Activated CD8-positive, alpha-beta memory T cell treated with anti-CD3 and anti-CD28 coated beads, Interleukin-2, amount 50 U/mL, for 4 hours (primary cell): Measurements from ENCODE around the gene PHACTR4.
A peak's percentile ranks its signal among the peaks of the same experiment; 100 is the strongest.
"Not testable (repeated sequence)": the region's sequence is repeated elsewhere in the genome, so short reads cannot be mapped to it uniquely, and the experiment has no call there.

ENCODE experiments used
- DNase-seq: peaks from one replicate; pipeline ENCODE4 v3.0.0-alpha.2; 2020

The PHACTR4 gene

GRCh38 chr1:28437924-28438699 is 68.6 kb downstream of the PHACTR4 start:
- no peak for DNase-seq

DNA sequence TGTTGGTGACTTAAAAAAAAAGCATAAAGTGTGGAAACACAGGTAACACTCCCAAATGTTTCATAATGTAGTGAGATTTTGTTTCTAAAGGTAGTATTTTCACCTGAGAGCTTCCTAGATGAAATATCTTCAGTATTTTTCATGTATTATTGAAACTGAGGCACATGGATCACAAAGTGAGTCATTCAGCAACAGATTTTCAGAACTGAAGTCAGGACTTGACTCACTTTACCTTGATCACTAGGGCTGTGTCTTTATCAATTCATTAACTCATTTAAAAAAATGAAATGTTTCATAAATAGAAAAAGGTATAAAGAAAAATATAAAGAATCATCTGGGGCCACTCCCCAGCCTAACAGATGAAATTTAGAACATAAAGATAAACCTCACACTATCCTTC is 69.8 kb downstream of the PHACTR4 start:
- no peak for DNase-seq

GRCh38 chr1:28441674-28442073 is 72.1 kb downstream of the PHACTR4 start:
- DNase-seq = no peak

DNA sequence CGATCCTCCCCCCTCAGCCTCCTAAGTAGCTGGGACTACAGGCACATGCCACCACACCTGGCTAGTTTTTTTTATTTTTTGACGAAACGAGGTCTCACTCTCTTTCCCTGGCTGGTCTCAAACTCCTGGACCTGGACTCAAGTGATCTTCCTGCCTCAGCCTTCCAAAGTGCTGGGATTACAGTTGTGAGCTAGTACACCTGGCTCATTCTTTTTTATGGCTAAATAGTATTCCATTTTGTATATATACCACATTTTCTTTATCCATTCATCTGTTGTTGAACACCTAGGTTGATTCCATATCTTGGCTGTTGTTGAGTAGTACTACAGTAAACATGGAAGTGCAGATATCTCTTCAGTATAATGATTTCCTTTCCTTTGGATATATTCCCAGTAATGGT is 74.0 kb downstream of the PHACTR4 start:
- no peak for DNase-seq

- no peak for DNase-seq
Observed at GRCh38 chr1:28447679-28448078, 78.1 kb downstream of the PHACTR4 start.

GRCh38 chr1:28448094-28448611 is 78.6 kb downstream of the PHACTR4 start:
- DNase-seq = not testable (repeated sequence)

DNA sequence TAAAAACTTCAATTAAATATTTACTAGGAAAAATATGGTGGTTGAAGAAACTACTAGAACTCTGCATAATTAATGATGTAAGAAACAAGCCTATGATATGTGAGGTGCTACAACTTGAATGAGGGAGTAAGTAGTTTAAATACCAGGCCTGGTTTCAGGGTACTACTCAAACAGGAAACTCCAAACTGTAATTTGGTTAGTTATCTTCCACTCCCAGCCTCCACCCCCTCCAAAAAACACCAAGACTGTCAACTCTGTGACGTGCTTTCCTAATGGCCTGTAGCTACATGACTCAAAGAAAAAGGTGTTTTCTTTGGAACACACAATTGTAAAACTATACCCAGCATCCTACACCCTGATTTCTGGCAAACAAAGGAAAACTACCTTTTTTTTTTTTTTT is 80.4 kb downstream of the PHACTR4 start:
- no peak for DNase-seq

GRCh38 chr1:28450561-28450960 is 81.0 kb downstream of the PHACTR4 start:
- no peak for DNase-seq

GRCh38 chr1:28451011-28451410 is 81.5 kb downstream of the PHACTR4 start:
- no peak for DNase-seq

DNA sequence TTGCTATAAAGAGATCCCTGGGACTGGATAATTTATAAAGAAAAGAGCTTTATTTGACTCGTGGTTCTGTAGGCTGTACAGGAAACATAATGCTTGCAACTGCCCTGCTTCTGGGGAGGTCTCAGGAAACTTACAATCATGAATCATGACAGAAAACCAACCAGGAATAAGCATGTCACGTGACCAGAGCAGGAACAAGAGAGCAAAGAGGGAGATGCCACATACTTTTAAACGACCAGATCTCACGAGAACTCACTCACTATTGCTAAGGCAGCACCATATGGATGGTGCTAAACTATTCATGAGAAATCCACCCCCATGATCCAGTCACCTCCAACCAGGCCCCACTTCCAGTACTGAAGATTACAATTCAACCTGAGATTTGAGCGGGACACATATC is 86.5 kb downstream of the PHACTR4 start:
- no peak for DNase-seq

DNA sequence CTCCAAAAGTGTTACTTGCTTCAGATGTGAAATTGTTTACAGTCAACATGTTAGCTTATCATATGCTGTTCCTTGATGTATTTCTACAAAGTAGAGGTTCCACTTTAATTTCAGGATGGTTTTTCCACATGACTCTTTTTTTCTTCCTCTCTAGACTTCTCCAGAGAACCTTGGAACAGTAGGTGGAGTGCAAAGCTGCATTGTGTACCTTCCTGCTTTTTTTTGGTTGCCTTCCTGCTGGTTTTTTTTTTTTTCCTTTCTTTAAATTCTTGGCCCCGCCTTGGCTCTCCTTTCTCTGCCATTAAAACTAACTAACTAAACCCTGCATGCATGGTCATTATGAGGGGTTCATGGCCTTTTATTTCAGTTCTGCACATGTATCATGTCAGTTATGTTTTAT is 88.1 kb downstream of the PHACTR4 start:
- DNase-seq = no peak

DNA sequence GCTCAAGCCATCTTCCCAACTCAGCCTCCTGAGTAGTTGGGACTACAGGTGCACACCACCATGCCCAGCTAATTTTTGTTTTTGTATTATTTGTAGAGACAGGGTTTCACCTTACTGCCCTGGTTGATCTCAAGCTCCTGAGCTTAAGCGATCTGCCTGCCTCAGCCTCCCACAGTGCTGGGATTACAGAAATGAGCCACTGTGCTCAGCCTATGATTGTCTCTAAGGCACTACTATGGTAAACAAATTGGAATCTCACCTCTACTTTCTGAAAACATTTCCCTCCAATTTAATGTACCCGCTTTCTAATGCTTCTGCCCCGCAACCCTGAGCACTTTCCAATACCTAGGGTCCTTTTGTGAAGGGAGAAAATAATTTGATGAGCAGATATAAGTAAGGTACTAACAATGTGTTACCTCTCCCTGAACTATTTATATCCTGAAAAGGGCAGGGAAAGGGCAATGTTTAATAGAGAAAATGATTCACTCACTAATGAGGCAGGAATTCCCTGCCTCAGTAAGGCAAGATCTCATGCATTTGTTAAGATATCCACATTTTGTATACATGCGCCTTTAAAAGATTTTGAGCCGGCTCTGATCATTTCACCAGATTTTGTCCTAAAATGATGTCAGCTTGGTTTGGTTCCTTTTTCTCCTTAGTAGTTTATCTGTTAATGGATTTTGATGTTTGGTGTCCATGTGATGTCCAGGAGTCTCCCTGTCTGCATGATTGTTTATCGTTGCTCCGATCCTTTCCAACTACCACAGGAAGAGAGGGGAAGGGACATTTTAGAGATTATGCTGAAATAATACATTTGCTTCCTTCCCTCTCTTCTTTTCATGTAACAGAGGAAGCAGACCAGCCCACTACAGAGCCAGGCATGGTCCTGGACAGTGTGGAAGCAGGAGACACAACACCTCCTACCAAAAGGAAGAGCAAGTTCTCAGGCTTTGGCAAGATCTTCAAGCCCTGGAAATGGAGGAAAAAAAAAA is 89.0 kb downstream of the PHACTR4 start:
- no peak for DNase-seq

DNA sequence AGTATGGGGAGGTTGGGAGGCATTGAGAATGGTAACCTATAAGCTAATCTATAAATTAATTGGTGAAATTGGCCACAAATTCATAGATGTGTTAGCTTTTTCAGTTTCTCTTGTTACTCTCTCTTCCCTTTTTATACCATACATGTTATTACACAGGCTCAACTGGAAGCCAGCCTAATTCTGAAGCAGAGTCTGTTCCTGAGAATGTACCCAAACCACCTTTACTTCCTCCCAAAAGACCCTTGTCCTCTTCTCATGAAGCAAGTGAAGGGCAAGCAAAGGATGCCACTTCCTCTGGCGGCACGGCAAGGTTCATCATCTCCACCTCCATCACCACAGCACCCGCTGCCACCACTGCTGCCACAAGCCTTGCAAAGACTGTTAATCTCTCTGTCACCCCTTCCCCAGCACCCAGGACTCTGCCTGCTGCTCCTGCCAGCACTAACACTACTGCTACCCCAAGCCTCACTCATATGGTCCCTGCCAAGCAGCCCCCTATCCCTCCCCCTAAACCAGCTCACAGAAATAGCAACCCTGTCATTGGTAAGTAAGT is 96.8 kb downstream of the PHACTR4 start:
- no peak for DNase-seq

DNA sequence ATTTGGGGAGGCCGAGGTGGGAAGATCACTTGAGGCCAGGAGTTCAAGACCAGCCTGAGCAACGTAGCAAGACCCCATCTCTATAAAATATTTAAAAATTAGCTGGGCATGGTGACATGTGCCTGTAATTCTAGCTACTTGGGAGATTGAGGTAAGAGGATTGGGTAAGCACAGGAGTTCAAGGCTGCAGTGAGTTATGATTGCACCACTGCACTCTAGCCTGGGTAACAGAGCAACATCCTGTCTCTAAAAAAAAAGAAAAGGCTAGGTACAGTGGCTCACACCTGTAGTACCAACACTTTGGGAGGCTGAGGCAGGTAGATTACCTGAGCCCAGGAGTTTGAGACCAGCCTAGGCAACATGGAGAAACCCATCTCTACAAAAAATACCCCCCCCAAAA is 100.6 kb downstream of the PHACTR4 start:
- DNase-seq = no peak

DNA sequence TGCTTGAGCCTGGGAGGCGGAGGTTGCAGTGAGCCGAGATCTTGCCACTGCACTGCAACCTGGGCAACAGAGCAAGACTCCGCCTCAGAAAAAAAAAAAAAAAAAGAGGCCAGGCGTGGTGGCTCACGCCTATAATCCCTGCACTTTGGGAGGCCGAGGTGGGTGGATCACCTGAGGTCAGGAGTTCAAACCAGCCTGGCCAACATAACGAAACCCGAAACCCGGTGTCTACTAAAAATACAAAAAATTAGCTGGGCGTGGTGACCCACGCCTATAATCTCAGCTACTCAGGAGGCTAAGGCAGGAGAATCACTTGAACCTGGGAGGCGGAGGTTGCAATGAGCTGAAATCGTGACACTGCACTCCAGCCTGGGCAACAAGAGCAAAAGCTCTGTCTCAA is 110.0 kb downstream of the PHACTR4 start:
- DNase-seq = not testable (repeated sequence)

GRCh38 chr1:28480308-28480707 is 110.8 kb downstream of the PHACTR4 start:
- DNase-seq = no peak

- no peak for DNase-seq
Observed at GRCh38 chr1:28482138-28482537, 112.6 kb downstream of the PHACTR4 start.

GRCh38 chr1:28482702-28483101 is 113.2 kb downstream of the PHACTR4 start:
- DNase-seq = no peak

GRCh38 chr1:28494737-28495136 is 125.2 kb downstream of the PHACTR4 start:
- no peak for DNase-seq

DNA sequence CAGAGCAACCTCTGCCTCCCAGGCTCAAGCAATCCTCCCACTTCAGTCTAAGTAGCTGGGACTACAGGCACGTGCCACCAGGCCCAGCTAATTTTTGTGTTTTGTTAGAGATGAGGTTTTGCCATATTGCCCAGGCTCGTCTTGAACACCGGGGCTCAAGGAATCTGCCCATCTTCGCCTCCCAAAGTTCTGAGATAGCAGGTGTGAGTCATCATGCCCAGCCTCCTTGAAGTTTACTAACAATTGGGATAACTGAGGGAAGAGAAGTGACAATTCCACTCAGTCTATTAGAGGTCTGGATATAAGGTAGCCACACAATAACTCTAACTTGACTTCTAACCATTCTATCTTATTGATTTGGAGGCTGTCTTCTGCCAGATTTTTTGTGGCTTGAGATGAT is 130.0 kb downstream of the PHACTR4 start:
- DNase-seq = no peak

DNA sequence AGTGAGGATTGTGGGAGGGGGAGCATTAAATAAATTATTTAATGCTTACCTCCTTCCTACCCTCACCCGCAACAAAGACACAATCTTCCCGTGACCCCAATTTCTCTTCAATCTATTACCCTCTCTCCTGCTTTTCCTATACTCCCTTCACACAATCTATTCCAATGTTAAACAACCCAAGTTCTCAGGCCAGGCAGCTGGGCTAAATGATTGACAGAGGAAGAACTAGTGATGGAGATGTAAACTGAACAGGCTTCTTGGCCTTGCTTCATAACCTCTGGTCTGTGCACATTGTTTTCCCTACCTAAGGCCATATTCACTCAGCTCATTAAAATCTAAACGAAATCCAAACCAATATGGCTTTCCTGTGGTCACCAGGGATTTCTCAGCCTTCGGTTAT is 132.4 kb downstream of the PHACTR4 start:
- DNase-seq = no peak

GRCh38 chr1:28503117-28503516 is 133.6 kb downstream of the PHACTR4 start:
- no peak for DNase-seq

DNA sequence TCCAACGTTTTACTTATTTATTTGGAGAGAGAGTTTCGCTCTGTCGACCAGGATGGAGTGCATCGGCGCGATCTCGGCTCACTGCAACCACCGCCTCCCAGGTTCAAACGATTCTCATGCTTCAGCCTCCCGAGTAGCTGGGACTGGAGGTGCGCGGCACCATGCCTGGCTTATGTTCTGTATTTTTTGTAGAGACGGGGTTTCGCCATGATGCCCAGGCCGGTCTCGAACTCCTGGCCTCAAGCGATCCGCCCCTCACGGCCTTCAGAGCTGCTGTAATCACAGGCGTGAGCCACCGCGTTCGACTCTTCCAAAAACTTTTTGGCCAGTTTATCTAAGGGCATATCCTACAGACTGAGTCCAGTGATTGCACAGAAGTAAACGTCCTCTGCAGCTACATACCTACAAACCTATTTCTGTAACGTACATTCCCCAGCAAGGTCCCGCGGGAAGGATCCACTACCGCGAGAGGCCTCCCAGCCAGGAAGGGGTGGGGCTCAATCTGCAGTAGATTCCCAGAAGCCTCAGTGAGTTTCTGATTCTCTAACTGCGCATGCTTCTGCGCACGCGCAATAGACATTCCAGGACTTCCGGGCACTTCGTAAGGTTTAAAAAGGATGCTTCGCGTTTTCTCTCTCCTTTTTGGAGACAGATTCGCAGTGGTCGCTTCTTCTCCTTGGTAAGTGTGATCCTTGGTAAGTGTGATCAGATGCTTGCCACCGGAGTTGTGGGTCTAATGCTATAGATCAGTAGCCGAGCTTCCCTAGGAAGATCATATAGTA is 136.1 kb downstream of the PHACTR4 start, which contains the start of gene RCC1:
Gene RCC1 (plus strand): TSS at position 638 of the 782 bp plus-strand sequence. CDS start 23,824 bp downstream, outside the sequence.
- DNase-seq = peak; percentile 93
